PC-3 (cell line): Measurements from ENCODE around the gene HIPK3. TPM values are rescaled to one million over a fixed set of nuclear protein-coding genes. Genes with fewer than 3 reads are reported as not detected.

Experiments used
- ATAC-seq: fragments of 200-7000 bp; cut with Tn5 transposase; 2 replicates; pipeline ENCODE4 v1.9.1; 2020; ENCODE audit warnings: mild to moderate bottlenecking, moderate library complexity
- BruUV-seq: library from RNA; stranded (reverse); fragments of 400-500 nt; replicated peaks from 2 replicates; lab custom pipeline; 2021; lab: Mats Ljungman, UMichigan
- CTCF ChIA-PET: fragments of 300-600 bp; sonication (Branson Sonifier 250); formaldehyde crosslinking; loops from one replicate; lab custom pipeline; 2022; ENCODE audit warnings: antibody characterized with exemption; lab: Charles Lee
- POLR2A ChIA-PET: fragments of 300-600 bp; sonication (Branson Sonifier 250); formaldehyde crosslinking; loops from one replicate; lab custom pipeline; 2022; ENCODE audit warnings: antibody characterized with exemption; ENCODE audit not compliant: unreplicated experiment; lab: Charles Lee
- DNase-seq: peaks from one replicate; pipeline ENCODE4 v3.0.0-alpha.2; 2015
- H2AFZ ChIP-seq: fragments of 300-600 bp; sonication (generic); 2 replicates; pipeline ENCODE4 v1.6.0; 2016; ENCODE audit warnings: antibody characterized with exemption, low read length
- H3F3A ChIP-seq: fragments of 300-600 bp; sonication (generic); one replicate; pipeline ENCODE4 v1.6.0; 2017; ENCODE audit warnings: antibody characterized with exemption, low read length, control low read depth, mild to moderate bottlenecking; ENCODE audit not compliant: unreplicated experiment
- H3K27ac ChIP-seq: fragments of 300-600 bp; sonication (generic); 2 replicates; pipeline ENCODE4 v1.5.1; 2016; ENCODE audit warnings: mild to moderate bottlenecking, low read length
- H3K27me3 ChIP-seq: fragments of 300-600 bp; sonication (generic); 2 replicates; pipeline ENCODE4 v1.6.1; 2016; ENCODE audit warnings: low read length, mixed read lengths
- H3K36me3 ChIP-seq: fragments of 300-600 bp; sonication (generic); 2 replicates; pipeline ENCODE4 v1.6.1; 2016; ENCODE audit warnings: low read depth, mixed run types, low read length, mixed read lengths
- H3K4me1 ChIP-seq: fragments of 300-600 bp; sonication (generic); 2 replicates; pipeline ENCODE4 v1.5.1; 2016; ENCODE audit warnings: low read length; ENCODE audit not compliant: insufficient read depth
- H3K4me2 ChIP-seq: fragments of 300-600 bp; sonication (generic); 2 replicates; pipeline ENCODE4 v1.6.0; 2016; ENCODE audit warnings: low read length
- H3K4me3 ChIP-seq: fragments of 300-600 bp; sonication (generic); 2 replicates; pipeline ENCODE4 v1.5.1; 2016; ENCODE audit warnings: mild to moderate bottlenecking, low read length, mixed read lengths
- H3K79me2 ChIP-seq: fragments of 300-600 bp; sonication (generic); 2 replicates; pipeline ENCODE4 v1.6.1; 2017; ENCODE audit warnings: low read length, mixed read lengths
- H3K9ac ChIP-seq: fragments of 300-600 bp; sonication (generic); 2 replicates; pipeline ENCODE4 v1.6.0; 2016; ENCODE audit warnings: mild to moderate bottlenecking, low read length
- H3K9me2 ChIP-seq: fragments of 300-600 bp; sonication (generic); replicated peaks from 2 replicates; pipeline ENCODE4 v1.6.1; 2016; ENCODE audit warnings: mixed run types, low read length, mixed read lengths
- H3K9me3 ChIP-seq: fragments of 300-600 bp; sonication (generic); 2 replicates; pipeline ENCODE4 v1.6.1; 2016; ENCODE audit warnings: low read length, mixed read lengths
- H4K20me1 ChIP-seq: fragments of 300-600 bp; sonication (generic); 2 replicates; pipeline ENCODE4 v1.6.1; 2016; ENCODE audit warnings: low read length, mixed read lengths
- CTCF ChIP-seq: fragments of 300-600 bp; sonication (generic); conservative IDR thresholded peaks from 2 replicates; pipeline ENCODE4 v1.5.1; 2017; ENCODE audit warnings: antibody characterized with exemption, low read depth, mild to moderate bottlenecking, low read length
- EZH2 ChIP-seq: fragments of 300-600 bp; sonication (generic); IDR thresholded peaks from one replicate; pipeline ENCODE4 v1.6.1; 2017; ENCODE audit warnings: antibody characterized with exemption, mild to moderate bottlenecking, low read length; ENCODE audit not compliant: unreplicated experiment
- EZH2phosphoT487 ChIP-seq: fragments of 300-600 bp; sonication (generic); IDR thresholded peaks from 2 replicates; pipeline ENCODE4 v1.6.1; 2018; ENCODE audit warnings: mild to moderate bottlenecking, antibody characterized with exemption, low read length, borderline replicate concordance
- intact Hi-C: fragments of 100-400 bp; cut with micrococcal nuclease; formaldehyde crosslinking; loops from 2 replicates; pipeline ENCODE4 v1.9.0; 2023
- total RNA-seq: library from RNA; depleted of rRNA; stranded (reverse); fragments of >200 nt; gene quantifications from 2 replicates; pipeline ENCODE4 v1.2.3, GENCODE V29; 2014

Gene HIPK3
- total RNA-seq, 1 experiment from 2014 or later, result 19.4 TPM

DNA sequence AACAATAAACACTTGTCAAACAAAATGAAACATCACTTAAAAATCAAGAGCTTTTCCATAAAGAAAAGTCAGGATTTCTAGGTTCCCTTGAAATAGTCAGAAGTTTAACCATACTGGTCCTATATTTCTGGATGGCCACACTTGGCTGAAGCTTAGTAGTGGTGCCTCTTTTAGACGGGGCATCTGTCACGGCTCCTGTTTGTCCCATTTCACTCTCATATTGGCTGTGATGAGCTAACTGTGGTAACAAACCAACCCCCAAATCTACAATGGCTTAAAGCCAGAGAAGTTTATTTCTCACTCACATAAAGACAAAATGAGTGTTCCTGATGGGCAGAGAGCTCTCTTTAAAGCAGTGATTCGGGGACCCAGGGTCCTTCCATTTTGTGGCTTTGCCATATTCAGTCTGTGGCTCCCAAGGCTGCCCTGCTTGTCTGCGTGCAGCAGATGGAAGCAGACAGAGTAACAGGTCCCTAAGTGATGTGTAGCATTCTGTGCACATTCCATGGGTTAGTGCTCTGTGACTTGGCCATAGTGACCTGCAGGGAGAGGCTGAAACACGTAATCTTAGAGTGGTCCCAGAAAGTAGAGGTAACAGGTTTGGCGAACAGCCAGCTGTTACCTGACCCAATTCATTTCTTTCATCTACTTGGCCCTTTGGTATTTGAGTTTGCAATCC is 137.4 kb downstream of the HIPK3 start:
- no TSS peak for BruUV-seq
- POLR2A ChIA-PET, result no interaction called here
- ATAC-seq (no peak), DNase-seq (no peak)
- H3K27me3 ChIP-seq, result no peaks in the 10 kb centered on the region
- no peaks in the 10 kb centered on the region for H4K20me1 ChIP-seq
- no peak for TF ChIP-seq CTCF
- no peak for TF ChIP-seq EZH2
- no peak for TF ChIP-seq EZH2phosphoT487
- H3K4me3 ChIP-seq, result no peak overlapping the region
- no peaks in the 10 kb centered on the region for H3K9me3 ChIP-seq
- intact Hi-C loops, result loop anchor here (5.0 kb wide), 1 partner anchor 58 kb away; no protein-coding TSS in a partner anchor
- no peak overlapping the region for H3K4me2 ChIP-seq
- H3F3A ChIP-seq, result no peaks in the 10 kb centered on the region
- H3K4me1 ChIP-seq, result peaks cover 17% of the 10 kb centered on the region
- CTCF ChIA-PET, result no interaction called here
- no peak overlapping the region for H3K27ac ChIP-seq
- H2AFZ ChIP-seq, result no peak overlapping the region
- H3K9ac ChIP-seq, result no peak overlapping the region
- no peaks in the 10 kb centered on the region for H3K79me2 ChIP-seq
- H3K9me2 ChIP-seq, result no peaks in the 10 kb centered on the region
- no peaks in the 10 kb centered on the region for H3K36me3 ChIP-seq

DNA sequence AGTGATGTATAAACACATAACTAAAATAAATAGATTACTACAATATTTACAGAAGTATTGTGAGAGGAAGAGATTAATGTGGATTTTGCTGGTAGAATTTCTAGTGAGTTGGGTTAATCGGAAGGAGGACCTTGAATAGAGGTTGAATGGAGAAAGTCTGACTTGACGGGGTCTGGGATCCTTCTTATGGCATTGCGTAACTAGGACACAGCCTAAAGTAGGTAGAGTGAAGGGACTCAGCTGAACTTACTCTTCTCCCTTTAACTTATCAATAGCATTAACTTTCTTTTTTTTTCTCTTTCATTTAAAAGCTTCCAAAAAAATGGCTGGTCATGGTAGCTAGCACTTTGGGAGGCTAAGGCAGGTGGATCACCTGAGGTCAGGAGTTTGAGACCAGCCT is 139.2 kb downstream of the HIPK3 start:
- Histone ChIP-seq H3K9me2 (no peaks in the 10 kb centered on the region), H3K9me3 (no peaks in the 10 kb centered on the region), H3K9ac (no peak overlapping the region), H3K4me2 (no peak overlapping the region), H3K79me2 (no peaks in the 10 kb centered on the region), H3K4me3 (no peak overlapping the region), H3K36me3 (no peaks in the 10 kb centered on the region), H3F3A (no peaks in the 10 kb centered on the region), H3K4me1 (peaks cover 12% of the 10 kb centered on the region), H3K27ac (no peak overlapping the region), H3K27me3 (no peaks in the 10 kb centered on the region), H4K20me1 (no peaks in the 10 kb centered on the region), H2AFZ (no peak overlapping the region)
- TF ChIP-seq CTCF (no peak), EZH2 (no peak), EZH2phosphoT487 (no peak)
- ChIA-PET POLR2A (no interaction called here), CTCF (no interaction called here)
- no TSS peak for BruUV-seq
- intact Hi-C loops, result no loop called here
- DNase-seq (no peak), ATAC-seq (no peak)

GRCh38 chr11:33399421-33399820 is 142.2 kb downstream of the HIPK3 start:
- no peaks in the 10 kb centered on the region for H3K79me2 ChIP-seq
- CTCF ChIA-PET, result no interaction called here
- no peak overlapping the region for H3K27ac ChIP-seq
- H3K4me1 ChIP-seq, result no peaks in the 10 kb centered on the region
- H2AFZ ChIP-seq, result no peak overlapping the region
- intact Hi-C loops, result no loop called here
- H3F3A ChIP-seq, result no peaks in the 10 kb centered on the region
- no peaks in the 10 kb centered on the region for H4K20me1 ChIP-seq
- no TSS peak for BruUV-seq
- DNase-seq, result no peak
- TF ChIP-seq CTCF, result no peak
- no peak for TF ChIP-seq EZH2phosphoT487
- no peak for TF ChIP-seq EZH2
- no peak overlapping the region for H3K4me2 ChIP-seq
- H3K9me3 ChIP-seq, result no peaks in the 10 kb centered on the region
- POLR2A ChIA-PET, result no interaction called here
- no peak overlapping the region for H3K4me3 ChIP-seq
- no peaks in the 10 kb centered on the region for H3K9me2 ChIP-seq
- ATAC-seq, result no peak
- no peaks in the 10 kb centered on the region for H3K27me3 ChIP-seq
- H3K36me3 ChIP-seq, result no peaks in the 10 kb centered on the region
- H3K9ac ChIP-seq, result no peak overlapping the region
